CD4-positive, alpha-beta T cell (primary cell): Measurements from ENCODE around the gene MAPKBP1. TPM values are rescaled to one million over a fixed set of nuclear protein-coding genes. Genes with fewer than 3 reads are reported as not detected.

ENCODE experiments used
- ATAC-seq: fragments of 200-7000 bp; cut with Tn5 transposase; one replicate; pipeline ENCODE4 v1.10.0; 2022; ENCODE audit warnings: mild to moderate bottlenecking; ENCODE audit not compliant: poor library complexity
- CTCF ChIA-PET: fragments of 350-600 bp; sonication (Branson Sonifier 250); formaldehyde crosslinking; loops from one replicate; lab custom pipeline; 2021; ENCODE audit warnings: antibody characterized with exemption, inconsistent platforms; lab: Charles Lee
- POLR2A ChIA-PET: fragments of 350-600 bp; sonication (Branson Sonifier 250); formaldehyde crosslinking; loops from one replicate; lab custom pipeline; 2021; ENCODE audit warnings: antibody characterized with exemption, inconsistent platforms; lab: Charles Lee
- DNase-seq, 14 experiments: peaks; one replicate each; pipeline ENCODE4 v3.0.0-alpha.2; 2013 to 2020; ENCODE audit warnings: mixed read lengths in 2 of 14
- H3K27ac ChIP-seq, 2 donors: one replicate each; pipeline versions ENCODE4 v1.5.1 to v1.7.0; 2013; ENCODE audit warnings: low read length in 2 of 2, low read depth in 1 of 2, mild to moderate bottlenecking in 1 of 2
- H3K27me3 ChIP-seq, 2 experiments: 1 replicate in 1 of 2; 2 replicates in 1 of 2; pipeline versions ENCODE4 v1.6.1 to v1.7.0; 2013; ENCODE audit warnings: low read length in 2 of 2, control low read depth in 1 of 2, mild to moderate bottlenecking in 1 of 2, moderate library complexity in 1 of 2; ENCODE audit not compliant: insufficient read depth in 2 of 2, control insufficient read depth in 1 of 2
- H3K36me3 ChIP-seq: one replicate; pipeline ENCODE4 v1.6.1; 2013; ENCODE audit warnings: low read length, control low read depth; ENCODE audit not compliant: insufficient read depth
- H3K4me1 ChIP-seq: one replicate; pipeline ENCODE4 v1.6.1; 2013; ENCODE audit warnings: low read length, control low read depth; ENCODE audit not compliant: insufficient read depth
- H3K4me3 ChIP-seq: one replicate; pipeline ENCODE4 v1.5.1; 2013; ENCODE audit warnings: mild to moderate bottlenecking, low read length, moderate library complexity
- H3K9me3 ChIP-seq, 2 experiments: 1 replicate in 1 of 2; 2 replicates in 1 of 2; pipeline versions ENCODE4 v1.6.1 to v1.7.0; 2013; ENCODE audit warnings: low read length in 2 of 2, mild to moderate bottlenecking in 2 of 2, control low read depth in 1 of 2, moderate library complexity in 1 of 2; ENCODE audit not compliant: control insufficient read depth in 1 of 2, insufficient read depth in 1 of 2
- H3K27ac Mint-ChIP-seq: one replicate; pipeline ENCODE4 v1.8.0; 2020; ENCODE audit warnings: mixed read lengths
- H3K27me3 Mint-ChIP-seq: one replicate; pipeline ENCODE4 v1.8.0; 2021; ENCODE audit warnings: mixed read lengths
- H3K36me3 Mint-ChIP-seq: one replicate; pipeline ENCODE4 v1.8.0; 2021; ENCODE audit warnings: low read depth, mixed read lengths
- H3K4me1 Mint-ChIP-seq: one replicate; pipeline ENCODE4 v1.8.0; 2021; ENCODE audit warnings: low read depth, mixed read lengths
- H3K4me3 Mint-ChIP-seq: one replicate; pipeline ENCODE4 v1.8.0; 2020; ENCODE audit warnings: mild to moderate bottlenecking, mixed read lengths
- H3K9me3 Mint-ChIP-seq: one replicate; pipeline ENCODE4 v1.8.0; 2020; ENCODE audit warnings: mixed read lengths
- intact Hi-C, 2 experiments: fragments of 100-400 bp; cut with DNase I in 1 of 2; cut with micrococcal nuclease in 1 of 2; formaldehyde crosslinking; loops; one replicate each; pipeline versions ENCODE4 v1.15.1 to v1.9.0; 2023 to 2025; cut with DNase I, micrococcal nuclease
- total RNA-seq, 174 experiments: library from RNA in 2 of 174; stranded (reverse) in 2 of 174; gene quantifications; one replicate each; pipeline ENCODE4 v1.2.3 and lab custom pipeline; 2021 to 2026
- TF ChIP-seq, protein P1 (sequence below): fragments of 200-600 bp; IDR thresholded peaks from one replicate; pipeline ENCODE4 v1.8.0; 2022; ENCODE audit warnings: antibody characterized with exemption, mild to moderate bottlenecking

Gene MAPKBP1
- total RNA-seq, 2 experiments from 2014 or later, result 26.0 to 30.0 TPM

- Histone ChIP-seq H3K27me3 (no peaks in the 10 kb centered on the region), H3K4me1 (peaks cover 14% of the 10 kb centered on the region), H3K4me3 (no peak overlapping the region), H3K36me3 (peaks cover 2% of the 10 kb centered on the region), H3K27ac (no peak overlapping the region), H3K9me3 (no peaks in the 10 kb centered on the region)
- ChIA-PET POLR2A (no interaction called here), CTCF (interaction anchor here (0.9 kb wide), 1 partner anchor 14 kb away, joined by 3 read pairs; the partner anchor contains the start of gene MAPKBP1)
- DNase-seq, result no peak
- TF ChIP-seq, protein P1, sequence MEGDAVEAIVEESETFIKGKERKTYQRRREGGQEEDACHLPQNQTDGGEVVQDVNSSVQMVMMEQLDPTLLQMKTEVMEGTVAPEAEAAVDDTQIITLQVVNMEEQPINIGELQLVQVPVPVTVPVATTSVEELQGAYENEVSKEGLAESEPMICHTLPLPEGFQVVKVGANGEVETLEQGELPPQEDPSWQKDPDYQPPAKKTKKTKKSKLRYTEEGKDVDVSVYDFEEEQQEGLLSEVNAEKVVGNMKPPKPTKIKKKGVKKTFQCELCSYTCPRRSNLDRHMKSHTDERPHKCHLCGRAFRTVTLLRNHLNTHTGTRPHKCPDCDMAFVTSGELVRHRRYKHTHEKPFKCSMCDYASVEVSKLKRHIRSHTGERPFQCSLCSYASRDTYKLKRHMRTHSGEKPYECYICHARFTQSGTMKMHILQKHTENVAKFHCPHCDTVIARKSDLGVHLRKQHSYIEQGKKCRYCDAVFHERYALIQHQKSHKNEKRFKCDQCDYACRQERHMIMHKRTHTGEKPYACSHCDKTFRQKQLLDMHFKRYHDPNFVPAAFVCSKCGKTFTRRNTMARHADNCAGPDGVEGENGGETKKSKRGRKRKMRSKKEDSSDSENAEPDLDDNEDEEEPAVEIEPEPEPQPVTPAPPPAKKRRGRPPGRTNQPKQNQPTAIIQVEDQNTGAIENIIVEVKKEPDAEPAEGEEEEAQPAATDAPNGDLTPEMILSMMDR, result no peak
- no peaks in the 10 kb centered on the region for H3K9me3 Mint-ChIP-seq
- H3K27me3 Mint-ChIP-seq, result no peaks in the 10 kb centered on the region
- H3K4me3 Mint-ChIP-seq, result no peak overlapping the region
- no peak for ATAC-seq
- intact Hi-C loops, result no loop called here
- H3K27ac Mint-ChIP-seq, result no peak overlapping the region
- no peaks in the 10 kb centered on the region for H3K36me3 Mint-ChIP-seq
- peaks cover 46% of the 10 kb centered on the region for H3K4me1 Mint-ChIP-seq
Measured at GRCh38 chr15:41788262-41788661, 14.0 kb downstream of the MAPKBP1 start.

GRCh38 chr15:41789236-41789635, 15.0 kb downstream of the MAPKBP1 start:
- POLR2A ChIA-PET, result no interaction called here

DNA sequence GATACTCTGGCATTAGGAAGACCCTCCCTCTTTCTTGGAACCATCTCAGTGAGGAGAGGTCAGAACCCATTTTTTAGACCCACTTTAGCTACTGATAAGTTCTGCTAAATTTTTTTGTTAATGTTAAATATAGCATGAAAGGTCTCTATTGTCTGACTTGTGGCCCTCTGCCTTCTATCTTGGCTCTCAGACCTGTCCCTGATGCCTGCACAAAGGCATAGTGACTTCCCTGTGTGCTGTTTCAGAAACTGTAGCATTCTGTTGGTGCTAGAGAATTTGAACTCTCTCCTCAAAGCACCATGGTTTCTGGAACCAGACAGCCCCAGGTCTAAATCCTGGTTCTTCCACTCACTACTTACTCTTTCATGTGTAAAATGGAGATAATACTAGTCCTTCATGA, 15.4 kb downstream of the MAPKBP1 start:
- DNase-seq, result no peak
- Histone ChIP-seq H3K4me3 (no peak overlapping the region), H3K9me3 (no peaks in the 10 kb centered on the region), H3K27me3 (no peaks in the 10 kb centered on the region), H3K4me1 (peaks cover 14% of the 10 kb centered on the region), H3K27ac (no peak overlapping the region), H3K36me3 (no peaks in the 10 kb centered on the region)
- no peaks in the 10 kb centered on the region for H3K27me3 Mint-ChIP-seq
- H3K4me3 Mint-ChIP-seq, result no peak overlapping the region
- no peaks in the 10 kb centered on the region for H3K36me3 Mint-ChIP-seq
- ChIA-PET POLR2A (no interaction called here), CTCF (no interaction called here)
- H3K9me3 Mint-ChIP-seq, result no peaks in the 10 kb centered on the region
- no peak for ATAC-seq
- H3K27ac Mint-ChIP-seq, result no peak overlapping the region
- TF ChIP-seq, protein P1, result no peak
- peaks cover 51% of the 10 kb centered on the region for H3K4me1 Mint-ChIP-seq
- intact Hi-C loops, result no loop called here

More at GRCh38 chr15:41789236-41789635, 15.0 kb downstream of the MAPKBP1 start:
- DNase-seq (no peak), ATAC-seq (no peak)
- H3K27ac Mint-ChIP-seq, result no peak overlapping the region
- Histone ChIP-seq H3K9me3 (no peaks in the 10 kb centered on the region), H3K4me3 (no peak overlapping the region), H3K4me1 (peaks cover 14% of the 10 kb centered on the region), H3K27me3 (no peaks in the 10 kb centered on the region), H3K27ac (no peak overlapping the region), H3K36me3 (no peaks in the 10 kb centered on the region)
- peaks cover 47% of the 10 kb centered on the region for H3K4me1 Mint-ChIP-seq
- TF ChIP-seq, protein P1, result no peak
- intact Hi-C loops, result no loop called here
- CTCF ChIA-PET, result interaction anchor here (0.9 kb wide), 1 partner anchor 15 kb away, joined by 3 read pairs; the partner anchor contains the start of gene MAPKBP1
- H3K4me3 Mint-ChIP-seq, result no peak overlapping the region
- no peaks in the 10 kb centered on the region for H3K36me3 Mint-ChIP-seq
- no peaks in the 10 kb centered on the region for H3K27me3 Mint-ChIP-seq
- no peaks in the 10 kb centered on the region for H3K9me3 Mint-ChIP-seq
